ENCODE results near the gene ADGRG1.
"Not testable (repeated sequence)": the region's sequence is repeated elsewhere in the genome, so short reads cannot be mapped to it uniquely, and the experiment has no call there.

ADGRG1 gene

GRCh38 chr16:57628008-57628781 is at the start of gene ADGRG1:
Gene ADGRG1 (plus strand): TSS chr16:57628630. CDS start chr16:57650288, 21,658 bp downstream.
- H3K9me3 Mint-ChIP-seq, result no peaks in the 10 kb centered on the region
- no peak within 1 kb of the TSS for H3K4me3 Mint-ChIP-seq
- H3K27ac Mint-ChIP-seq, result no peak within 1 kb of the TSS
- H3K27me3 Mint-ChIP-seq, result peaks cover 72% of the 10 kb centered on the region
- ATAC-seq, result no peak
- peaks cover 18% of the 10 kb centered on the region for H3K4me1 Mint-ChIP-seq
- H3K36me3 Mint-ChIP-seq, result no peaks in the 10 kb centered on the region

DNA sequence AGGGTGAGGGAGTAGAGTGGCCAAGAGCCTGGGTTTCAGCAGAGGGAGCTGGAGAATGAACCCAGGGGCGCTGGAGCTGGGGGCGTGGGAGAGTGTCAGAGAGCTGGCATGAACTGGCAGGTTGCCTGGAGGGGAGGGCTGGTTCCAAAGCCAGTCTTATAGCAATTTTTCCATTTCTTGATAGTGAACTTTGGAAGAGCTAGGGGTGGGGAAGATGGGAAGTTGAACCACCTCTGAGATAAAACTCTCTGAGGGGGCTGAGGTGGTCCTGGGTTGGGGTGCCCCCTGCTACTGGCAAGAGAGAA is 49.1 kb upstream of the ADGRG1 start:
- Mint-ChIP-seq H3K27ac (peak overlapping the region; percentile 4), H3K36me3 (peaks cover 24% of the 10 kb centered on the region), H3K27me3 (no peaks in the 10 kb centered on the region), H3K4me3 (no peak overlapping the region), H3K4me1 (peaks cover 43% of the 10 kb centered on the region), H3K9me3 (peaks cover 3% of the 10 kb centered on the region)
- ATAC-seq, result no peak

DNA sequence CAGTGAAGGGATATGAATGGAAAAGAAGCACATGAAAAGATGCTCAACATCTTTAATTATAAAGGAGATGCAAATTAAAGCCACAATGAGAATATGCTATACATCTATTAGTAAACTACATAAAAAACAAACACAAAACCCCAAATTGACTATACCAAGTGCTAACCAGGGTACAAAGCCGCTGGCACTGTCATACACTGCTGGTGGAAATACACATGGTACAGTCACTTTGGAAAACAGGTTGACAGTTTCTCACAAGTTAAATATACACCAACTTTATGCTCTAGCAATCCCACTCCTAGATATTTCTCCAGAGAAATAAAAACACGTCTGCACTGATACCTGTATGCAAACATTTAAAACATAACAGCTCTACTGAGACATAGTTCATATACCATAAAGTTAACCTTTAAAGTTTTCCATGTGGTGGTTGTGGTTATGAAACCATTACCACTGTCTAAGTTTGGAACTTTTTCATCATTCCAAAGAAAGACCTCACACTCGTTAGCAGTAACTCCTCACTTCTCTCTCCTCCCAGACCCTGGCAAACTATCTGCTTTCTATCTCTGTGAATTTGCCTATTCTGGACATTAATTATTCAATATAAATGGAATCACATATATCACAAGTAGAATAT is 43.3 kb upstream of the ADGRG1 start:
- peaks cover 9% of the 10 kb centered on the region for H3K4me1 Mint-ChIP-seq
- H3K27me3 Mint-ChIP-seq, result peaks cover 9% of the 10 kb centered on the region
- H3K27ac Mint-ChIP-seq, result no peak overlapping the region
- no peaks in the 10 kb centered on the region for H3K36me3 Mint-ChIP-seq
- no peaks in the 10 kb centered on the region for H3K9me3 Mint-ChIP-seq
- no peak overlapping the region for H3K4me3 Mint-ChIP-seq
- no peak for ATAC-seq

- no peak for ATAC-seq
- Mint-ChIP-seq H3K27me3 (peaks cover 30% of the 10 kb centered on the region), H3K9me3 (no peaks in the 10 kb centered on the region), H3K4me3 (no peak overlapping the region), H3K27ac (no peak overlapping the region), H3K36me3 (no peaks in the 10 kb centered on the region), H3K4me1 (peaks cover 36% of the 10 kb centered on the region)
Observed at GRCh38 chr16:57588831-57589230, 39.6 kb upstream of the ADGRG1 start.

DNA sequence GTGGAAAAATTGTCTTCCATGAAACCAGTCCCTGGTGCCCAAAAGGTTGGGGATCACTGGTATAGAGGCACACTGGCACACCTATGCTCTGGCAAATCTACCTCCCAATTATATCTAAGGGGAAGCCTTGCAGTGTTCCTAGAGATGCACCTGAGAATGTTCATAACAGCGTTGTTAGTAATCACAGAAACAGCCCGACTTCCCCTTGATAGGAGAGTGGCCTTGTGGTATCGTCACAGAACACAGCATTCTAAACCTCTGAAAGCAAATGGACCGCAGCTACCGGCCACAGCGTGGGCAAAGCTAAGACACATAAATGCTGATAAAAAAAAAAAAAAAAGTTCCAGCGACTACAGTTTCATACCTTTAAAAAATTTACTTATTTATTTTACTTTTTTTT is 39.1 kb upstream of the ADGRG1 start:
- H3K36me3 Mint-ChIP-seq, result no peaks in the 10 kb centered on the region

DNA sequence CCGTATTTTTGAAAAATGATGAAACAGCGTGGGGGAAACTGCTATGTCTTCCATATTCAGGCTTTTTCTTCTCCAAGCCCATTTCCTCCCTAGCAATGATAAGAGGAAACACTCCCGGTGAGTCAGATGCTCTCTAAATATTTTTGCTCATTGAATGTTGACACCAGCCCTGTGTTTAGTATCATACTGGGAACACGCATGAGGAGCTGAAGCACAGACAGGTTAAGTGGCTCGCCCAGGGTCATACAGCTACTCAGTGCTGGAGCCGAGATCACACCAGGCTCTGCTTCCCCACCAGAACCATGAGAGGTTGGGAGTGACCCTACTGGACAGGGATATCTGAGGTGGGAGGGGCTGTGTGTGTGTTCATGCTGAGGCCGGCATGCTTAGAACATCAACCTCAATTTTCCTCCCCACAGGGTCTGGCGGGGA is 37.8 kb upstream of the ADGRG1 start:
- peaks cover 2% of the 10 kb centered on the region for H3K9me3 Mint-ChIP-seq
- peak overlapping the region; percentile 0 for H3K27ac Mint-ChIP-seq
- peaks cover 28% of the 10 kb centered on the region for H3K4me1 Mint-ChIP-seq
- peaks cover 3% of the 10 kb centered on the region for H3K36me3 Mint-ChIP-seq
- no peak for ATAC-seq
- no peak overlapping the region for H3K4me3 Mint-ChIP-seq
- peaks cover 30% of the 10 kb centered on the region for H3K27me3 Mint-ChIP-seq

More for the DNA sequence above, 39.1 kb upstream of the ADGRG1 start:
- H3K9me3 Mint-ChIP-seq, result no peaks in the 10 kb centered on the region
- ATAC-seq, result peak; percentile 32
- peaks cover 30% of the 10 kb centered on the region for H3K27me3 Mint-ChIP-seq
- H3K4me1 Mint-ChIP-seq, result peaks cover 36% of the 10 kb centered on the region
- no peak overlapping the region for H3K27ac Mint-ChIP-seq
- no peak overlapping the region for H3K4me3 Mint-ChIP-seq

DNA sequence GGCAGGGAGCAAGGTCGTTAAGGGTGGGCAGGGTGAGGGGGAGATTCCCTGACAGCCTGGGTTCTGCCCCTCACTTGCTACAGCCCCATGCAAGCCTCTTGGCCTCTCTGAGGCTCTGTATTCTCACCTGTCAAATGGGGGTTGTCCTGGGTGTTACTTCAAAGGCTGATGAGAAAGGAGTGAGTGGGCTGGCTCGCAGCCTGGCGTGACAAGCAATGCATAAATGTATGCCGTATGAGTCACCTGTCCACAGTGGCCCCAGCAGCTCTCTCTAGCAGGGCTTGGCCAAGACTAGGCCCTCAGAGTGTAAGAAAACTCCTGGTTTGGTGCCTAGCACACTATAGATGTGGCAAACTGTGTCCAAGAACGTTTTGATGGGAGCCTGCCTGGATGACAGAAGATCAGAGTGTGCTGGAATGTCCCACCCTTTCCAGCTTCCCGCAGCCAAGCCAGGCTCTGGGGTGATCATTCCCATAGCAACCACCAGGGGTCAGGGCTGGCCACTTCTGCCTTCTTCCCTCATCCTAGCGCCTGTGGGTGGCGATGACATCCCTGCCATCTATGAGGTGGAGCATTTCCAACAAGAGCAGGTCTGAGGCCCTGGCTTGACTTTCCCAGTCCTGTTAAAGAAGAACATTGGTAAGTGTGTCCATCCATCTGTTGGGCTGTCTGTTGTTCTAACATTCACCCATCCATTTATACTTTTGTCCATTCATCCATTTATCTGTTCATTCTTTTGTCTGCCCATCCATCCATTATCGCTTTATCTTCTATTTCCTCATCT is 37.2 kb upstream of the ADGRG1 start:
- peaks cover 2% of the 10 kb centered on the region for H3K9me3 Mint-ChIP-seq
- H3K36me3 Mint-ChIP-seq, result peaks cover 5% of the 10 kb centered on the region
- H3K27me3 Mint-ChIP-seq, result peaks cover 30% of the 10 kb centered on the region
- peaks cover 27% of the 10 kb centered on the region for H3K4me1 Mint-ChIP-seq
- ATAC-seq, result peak; percentile 93
- H3K27ac Mint-ChIP-seq, result peak overlapping the region; percentile 0
- H3K4me3 Mint-ChIP-seq, result no peak overlapping the region

GRCh38 chr16:57591870-57592485 is 36.5 kb upstream of the ADGRG1 start:
- Mint-ChIP-seq H3K4me3 (no peak overlapping the region), H3K9me3 (peaks cover 2% of the 10 kb centered on the region), H3K27me3 (peaks cover 28% of the 10 kb centered on the region), H3K27ac (peak overlapping the region; percentile 0), H3K36me3 (peaks cover 5% of the 10 kb centered on the region), H3K4me1 (peaks cover 27% of the 10 kb centered on the region)
- no peak for ATAC-seq

DNA sequence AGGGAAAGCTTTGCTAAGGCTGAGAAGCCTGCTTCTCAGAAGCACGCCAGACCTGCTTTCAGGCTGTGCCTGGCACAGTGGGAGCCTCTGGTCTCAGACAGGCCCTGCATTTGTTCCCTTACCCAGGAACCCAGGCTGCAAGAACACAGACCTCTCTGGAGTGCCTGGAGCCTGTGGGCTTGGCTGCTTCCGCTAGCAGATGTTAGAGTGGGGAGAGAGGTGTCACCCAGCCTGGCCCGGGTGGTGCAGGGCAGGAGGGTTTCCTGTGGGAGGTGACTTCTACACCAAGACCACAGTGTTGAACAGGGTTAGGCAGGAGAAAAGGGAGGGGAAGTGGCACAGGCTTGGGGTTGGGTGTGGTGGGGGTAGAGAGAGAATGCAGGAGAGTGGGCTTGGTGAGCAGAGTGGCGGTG is 35.8 kb upstream of the ADGRG1 start:
- Mint-ChIP-seq H3K27me3 (peaks cover 22% of the 10 kb centered on the region), H3K36me3 (peaks cover 10% of the 10 kb centered on the region), H3K9me3 (peaks cover 2% of the 10 kb centered on the region), H3K4me3 (no peak overlapping the region), H3K27ac (no peak overlapping the region), H3K4me1 (peaks cover 27% of the 10 kb centered on the region)
- ATAC-seq, result peak; percentile 64

DNA sequence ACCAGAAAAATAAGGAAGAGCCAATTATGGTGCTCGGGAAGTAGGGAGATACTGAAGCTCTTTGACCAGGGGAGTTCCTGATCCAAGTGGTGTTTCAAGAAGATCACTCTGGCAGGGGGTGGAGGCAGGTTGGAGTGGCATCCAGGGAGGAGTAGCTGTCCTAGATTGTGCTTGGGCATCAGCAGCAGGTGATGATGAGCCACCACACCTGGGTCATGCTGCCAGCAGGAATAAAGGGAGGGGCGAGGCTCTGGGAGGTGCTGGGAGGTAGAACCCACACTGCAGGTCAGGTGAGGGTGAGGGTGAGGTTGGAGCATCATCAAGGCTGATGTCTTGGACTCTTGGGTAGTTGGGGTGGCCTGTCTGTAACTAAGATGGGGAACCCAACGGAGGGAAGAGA is 35.4 kb upstream of the ADGRG1 start:
- peaks cover 11% of the 10 kb centered on the region for H3K36me3 Mint-ChIP-seq
- H3K4me3 Mint-ChIP-seq, result no peak overlapping the region
- ATAC-seq, result no peak
- no peak overlapping the region for H3K27ac Mint-ChIP-seq
- peaks cover 27% of the 10 kb centered on the region for H3K4me1 Mint-ChIP-seq
- peaks cover 2% of the 10 kb centered on the region for H3K9me3 Mint-ChIP-seq
- H3K27me3 Mint-ChIP-seq, result peaks cover 20% of the 10 kb centered on the region

DNA sequence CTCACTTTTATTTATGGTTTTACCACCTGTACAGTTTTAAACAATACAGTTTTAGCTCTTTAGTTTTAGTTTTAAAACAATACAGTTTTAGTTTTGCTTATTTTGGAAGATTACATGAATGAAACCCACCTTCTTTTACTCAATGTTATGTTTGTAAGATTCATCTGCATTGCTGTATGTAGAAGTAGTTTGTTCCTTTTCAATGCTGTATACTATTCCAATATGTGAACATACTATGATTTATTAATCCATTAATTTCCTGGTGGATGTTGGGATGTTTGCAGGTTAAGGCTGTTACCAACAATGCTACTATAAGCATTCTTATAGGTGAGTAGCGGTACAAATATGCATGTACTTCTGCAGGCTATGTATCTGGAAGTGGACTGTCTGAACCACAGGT is 34.4 kb upstream of the ADGRG1 start:
- H3K9me3 Mint-ChIP-seq, result peaks cover 6% of the 10 kb centered on the region
- ATAC-seq, result no peak
- peaks cover 27% of the 10 kb centered on the region for H3K4me1 Mint-ChIP-seq
- peaks cover 11% of the 10 kb centered on the region for H3K36me3 Mint-ChIP-seq
- peaks cover 23% of the 10 kb centered on the region for H3K27me3 Mint-ChIP-seq
- H3K4me3 Mint-ChIP-seq, result no peak overlapping the region
- no peak overlapping the region for H3K27ac Mint-ChIP-seq

- Mint-ChIP-seq H3K9me3 (peaks cover 6% of the 10 kb centered on the region), H3K4me3 (no peak overlapping the region), H3K27me3 (peaks cover 28% of the 10 kb centered on the region), H3K4me1 (peaks cover 27% of the 10 kb centered on the region), H3K36me3 (peaks cover 11% of the 10 kb centered on the region), H3K27ac (no peak overlapping the region)
- no peak for ATAC-seq
Observed at GRCh38 chr16:57594531-57595031, 33.8 kb upstream of the ADGRG1 start.

DNA sequence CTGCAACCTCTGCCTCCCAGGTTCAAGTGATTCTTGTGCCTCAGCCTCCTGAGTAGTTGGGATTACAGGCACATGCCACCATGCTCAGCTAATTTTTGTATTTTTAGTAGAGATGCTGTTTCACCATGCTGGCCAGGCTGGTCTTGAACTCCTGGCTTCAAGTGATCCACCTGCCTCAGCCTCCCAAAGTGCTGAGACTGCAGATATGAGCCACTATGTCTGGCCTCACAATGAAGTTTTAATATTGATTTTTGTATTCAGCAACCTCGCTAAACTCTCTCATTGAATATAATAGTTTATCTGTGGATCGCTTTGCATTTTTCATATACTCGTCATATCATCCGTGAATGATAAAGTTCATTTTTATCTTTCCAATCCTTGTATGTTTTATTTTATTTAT is 32.2 kb upstream of the ADGRG1 start:
- not testable (repeated sequence) for ATAC-seq, H3K27ac Mint-ChIP-seq, H3K4me3 Mint-ChIP-seq, H3K9me3 Mint-ChIP-seq
- Mint-ChIP-seq H3K27me3 (peaks cover 32% of the 10 kb centered on the region), H3K4me1 (peaks cover 23% of the 10 kb centered on the region), H3K36me3 (peaks cover 11% of the 10 kb centered on the region)

DNA sequence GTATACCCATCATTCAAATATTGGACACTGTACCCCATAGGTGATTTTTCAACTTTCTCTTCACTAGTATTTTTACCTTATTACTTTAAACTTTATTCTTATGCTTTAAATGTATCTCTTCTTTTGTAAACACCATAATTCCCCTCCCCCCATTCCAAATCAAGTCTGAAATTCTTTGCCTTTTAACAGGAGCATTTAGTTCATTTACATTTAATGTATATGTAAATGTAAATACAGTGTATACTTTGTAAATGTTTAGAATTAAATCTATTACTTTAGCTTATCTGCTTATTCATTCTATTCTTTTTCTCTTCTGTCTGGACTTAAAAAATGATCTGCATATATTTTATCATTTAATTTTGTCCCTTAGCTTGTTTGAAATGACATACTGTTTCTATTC is 30.0 kb upstream of the ADGRG1 start:
- H3K36me3 Mint-ChIP-seq, result peaks cover 11% of the 10 kb centered on the region
- no peak overlapping the region for H3K27ac Mint-ChIP-seq
- peaks cover 15% of the 10 kb centered on the region for H3K4me1 Mint-ChIP-seq
- peaks cover 6% of the 10 kb centered on the region for H3K9me3 Mint-ChIP-seq
- no peak overlapping the region for H3K4me3 Mint-ChIP-seq
- ATAC-seq, result no peak
- peaks cover 21% of the 10 kb centered on the region for H3K27me3 Mint-ChIP-seq
